Ascending aorta (tissue), 2 donors: ENCODE data around the gene P2RX1. TPM values are rescaled to one million over a fixed set of nuclear protein-coding genes. Genes with fewer than 3 reads are reported as not detected.

Experiments used
- DNase-seq, 2 donors: peaks; one replicate each; pipeline ENCODE4 v3.0.0-alpha.2; 2019; ENCODE audit warnings: low spot score in 2 of 2
- H3K27ac ChIP-seq, 2 donors: fragments of 200-600 bp; sonication (generic); one replicate each; pipeline ENCODE4 v1.5.1; 2016 to 2017; ENCODE audit warnings: mild to moderate bottlenecking in 1 of 2
- H3K27me3 ChIP-seq: fragments of 200-600 bp; sonication (generic); one replicate; pipeline ENCODE4 v1.5.1; 2017
- H3K36me3 ChIP-seq, 2 donors: fragments of 200-600 bp; sonication (generic); one replicate each; pipeline ENCODE4 v1.5.1; 2016
- H3K4me1 ChIP-seq, 2 donors: fragments of 200-600 bp; sonication (generic); one replicate each; pipeline ENCODE4 v1.5.1; 2016 to 2017; ENCODE audit warnings: mild to moderate bottlenecking in 1 of 2
- H3K4me3 ChIP-seq, 2 donors: fragments of 200-600 bp; sonication (generic); one replicate each; pipeline ENCODE4 v1.5.1; 2016 to 2017; ENCODE audit warnings: mild to moderate bottlenecking in 1 of 2
- H3K9me3 ChIP-seq, 2 donors: fragments of 200-600 bp; sonication (generic); one replicate each; pipeline ENCODE4 v1.5.1; 2016
- intact Hi-C: fragments of 100-400 bp; cut with DNase I; formaldehyde crosslinking; loops from one replicate; pipeline ENCODE4 v1.15.1; 2023
- total RNA-seq: library from RNA; depleted of rRNA; stranded (reverse); fragments of >200 nt; gene quantifications from one replicate; pipeline ENCODE4 v1.1.0, GENCODE V29; 2016
- TF ChIP-seq, protein P1 (sequence below), 3 experiments: fragments of 200-600 bp in 2 of 3; fragments of 450-650 bp in 1 of 3; sonication (generic) in 2 of 3; IDR thresholded peaks; one replicate each; pipeline ENCODE4 v1.5.1; 2016 to 2019; ENCODE audit warnings: antibody characterized with exemption in 3 of 3, mild to moderate bottlenecking in 1 of 3, moderate library complexity in 1 of 3

Gene P2RX1
- total RNA-seq, 1 donor from 2014 or later = not detected

DNA sequence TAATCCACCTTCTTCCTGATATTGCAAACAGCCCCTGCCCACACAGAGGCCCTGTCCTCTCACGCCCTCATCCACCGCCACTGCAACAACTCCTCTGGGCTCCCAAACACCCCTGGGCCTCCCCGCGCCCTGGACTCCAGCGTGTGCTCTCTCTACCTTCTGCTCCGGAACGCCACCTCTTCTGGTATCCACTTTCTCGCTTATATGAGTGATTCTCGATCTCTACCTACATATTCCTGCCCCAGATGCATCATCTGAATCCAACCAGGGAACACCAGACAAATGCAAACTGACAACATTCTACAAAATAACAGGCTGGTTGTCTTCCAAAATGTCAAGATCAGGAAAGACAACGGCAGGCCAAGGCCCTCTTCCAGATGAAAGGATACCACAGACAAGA, 42.4 kb downstream of the P2RX1 start:
- Histone ChIP-seq H3K36me3 (peaks cover 7 to 45% of the 10 kb centered on the region in 2 donors), H3K27ac (no peak overlapping the region), H3K4me3 (no peak overlapping the region), H3K27me3 (no peaks in the 10 kb centered on the region), H3K9me3 (no peaks in the 10 kb centered on the region), H3K4me1 (no peaks in the 10 kb centered on the region)
- no peak for DNase-seq
- intact Hi-C loops = no loop called here
- TF ChIP-seq, protein P1, sequence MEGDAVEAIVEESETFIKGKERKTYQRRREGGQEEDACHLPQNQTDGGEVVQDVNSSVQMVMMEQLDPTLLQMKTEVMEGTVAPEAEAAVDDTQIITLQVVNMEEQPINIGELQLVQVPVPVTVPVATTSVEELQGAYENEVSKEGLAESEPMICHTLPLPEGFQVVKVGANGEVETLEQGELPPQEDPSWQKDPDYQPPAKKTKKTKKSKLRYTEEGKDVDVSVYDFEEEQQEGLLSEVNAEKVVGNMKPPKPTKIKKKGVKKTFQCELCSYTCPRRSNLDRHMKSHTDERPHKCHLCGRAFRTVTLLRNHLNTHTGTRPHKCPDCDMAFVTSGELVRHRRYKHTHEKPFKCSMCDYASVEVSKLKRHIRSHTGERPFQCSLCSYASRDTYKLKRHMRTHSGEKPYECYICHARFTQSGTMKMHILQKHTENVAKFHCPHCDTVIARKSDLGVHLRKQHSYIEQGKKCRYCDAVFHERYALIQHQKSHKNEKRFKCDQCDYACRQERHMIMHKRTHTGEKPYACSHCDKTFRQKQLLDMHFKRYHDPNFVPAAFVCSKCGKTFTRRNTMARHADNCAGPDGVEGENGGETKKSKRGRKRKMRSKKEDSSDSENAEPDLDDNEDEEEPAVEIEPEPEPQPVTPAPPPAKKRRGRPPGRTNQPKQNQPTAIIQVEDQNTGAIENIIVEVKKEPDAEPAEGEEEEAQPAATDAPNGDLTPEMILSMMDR (IDR thresholded peaks at IDR 0.05) = no peak

DNA sequence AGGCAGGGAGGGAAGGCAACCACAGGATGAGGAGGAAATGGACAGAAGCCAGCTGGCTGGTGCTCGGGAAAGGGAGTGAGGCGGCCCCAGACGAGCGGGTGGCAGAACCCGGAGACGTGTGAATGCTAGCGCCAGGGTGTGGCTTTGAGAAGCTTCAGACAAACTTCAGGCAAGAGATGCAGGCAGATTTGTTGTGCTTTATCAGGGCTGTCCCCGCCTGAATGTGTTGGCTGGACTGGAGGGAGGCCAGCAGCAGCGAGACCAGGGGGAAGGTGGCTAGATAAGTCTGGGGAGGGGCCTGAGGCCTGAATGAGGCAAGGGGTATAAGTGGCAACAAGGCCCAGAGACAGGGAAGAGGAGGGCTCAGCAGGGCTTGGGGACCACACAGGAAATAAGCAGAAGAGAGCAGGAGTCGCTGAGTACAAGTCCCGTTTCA, 45.4 kb downstream of the P2RX1 start:
- Histone ChIP-seq H3K4me3 (no peak overlapping the region), H3K27ac (no peak overlapping the region), H3K4me1 (no peaks in the 10 kb centered on the region), H3K27me3 (no peaks in the 10 kb centered on the region), H3K9me3 (no peaks in the 10 kb centered on the region), H3K36me3 (peaks cover 7 to 30% of the 10 kb centered on the region in 2 donors)
- TF ChIP-seq, protein P1 (IDR thresholded peaks at IDR 0.05) = no peak
- intact Hi-C loops = no loop called here
- DNase-seq = no peak

DNA sequence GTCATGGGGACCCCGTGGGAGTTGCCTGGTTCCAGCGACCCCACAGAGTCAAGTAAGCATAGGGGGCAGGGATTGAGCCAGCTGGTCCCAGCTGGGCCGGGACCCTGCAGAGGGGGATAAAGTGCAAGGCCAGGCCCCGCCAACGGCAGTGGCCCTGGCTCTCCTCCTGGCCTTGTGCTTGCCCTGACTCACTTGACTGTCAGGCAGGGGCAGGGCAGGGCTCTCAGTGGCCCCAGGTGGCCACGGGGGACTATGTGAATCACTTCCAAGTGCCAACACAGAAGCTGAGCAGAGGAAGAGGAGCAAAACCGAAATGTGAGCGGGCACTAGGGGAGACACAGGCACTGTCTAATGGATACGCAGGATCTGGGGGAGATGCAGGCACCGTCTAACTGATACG, 48.7 kb downstream of the P2RX1 start:
- Histone ChIP-seq H3K36me3 (peaks cover 4 to 11% of the 10 kb centered on the region in 2 donors), H3K4me1 (peaks cover 9 to 11% of the 10 kb centered on the region in 2 donors), H3K27me3 (no peaks in the 10 kb centered on the region), H3K4me3 (no peak overlapping the region), H3K27ac (no peak overlapping the region), H3K9me3 (no peaks in the 10 kb centered on the region)
- TF ChIP-seq, protein P1 (IDR thresholded peaks at IDR 0.05) = no peak
- DNase-seq = no peak
- intact Hi-C loops = loop anchor here (5.0 kb wide), 1 partner anchor 45 kb away; no protein-coding TSS in a partner anchor

DNA sequence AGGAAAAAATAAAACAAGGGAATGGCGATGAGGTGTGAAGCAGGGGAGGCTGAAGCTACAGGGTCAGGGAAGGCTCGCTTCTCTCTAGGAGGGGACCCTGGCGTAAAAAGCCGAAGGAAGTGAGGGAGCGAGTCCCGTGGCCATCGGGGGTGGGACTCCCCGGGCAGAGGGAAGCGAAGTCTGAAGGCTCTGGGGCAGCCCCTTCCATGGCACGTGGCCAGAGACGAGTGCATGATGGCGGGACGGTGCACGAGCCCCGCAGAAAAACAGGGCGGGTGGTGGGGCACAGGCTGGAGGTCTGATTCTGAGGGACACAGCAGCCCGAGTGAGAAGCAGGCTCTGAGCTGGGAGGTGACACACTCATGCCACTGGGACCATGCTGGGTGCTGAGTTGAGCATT, 49.2 kb downstream of the P2RX1 start:
- Histone ChIP-seq H3K27ac (no peak overlapping the region), H3K36me3 (peaks cover 1 to 7% of the 10 kb centered on the region in 2 donors), H3K4me1 (peaks cover 9 to 11% of the 10 kb centered on the region in 2 donors), H3K4me3 (no peak overlapping the region), H3K9me3 (no peaks in the 10 kb centered on the region), H3K27me3 (no peaks in the 10 kb centered on the region)
- intact Hi-C loops = loop anchor here (5.0 kb wide), 1 partner anchor 45 kb away; no protein-coding TSS in a partner anchor
- DNase-seq = no peak
- TF ChIP-seq, protein P1 (IDR thresholded peaks at IDR 0.05) = no peak

- intact Hi-C loops = loop anchor here (5.0 kb wide), 1 partner anchor 46 kb away; no protein-coding TSS in a partner anchor
- TF ChIP-seq, protein P1 (IDR thresholded peaks at IDR 0.05) = no peak
- peaks cover 0 to 7% of the 10 kb centered on the region in 2 donors for H3K36me3 ChIP-seq
- no peak overlapping the region for H3K4me3 ChIP-seq
- H3K27ac ChIP-seq = no peak overlapping the region
- DNase-seq = no peak
- H3K9me3 ChIP-seq = no peaks in the 10 kb centered on the region
- no peaks in the 10 kb centered on the region for H3K27me3 ChIP-seq
- H3K4me1 ChIP-seq = peaks cover 9 to 11% of the 10 kb centered on the region in 2 donors
Observed at GRCh38 chr17:3866276-3866675, 50.0 kb downstream of the P2RX1 start.
